Measurements from ENCODE around the gene ATP6V1F.

ATP6V1F gene

GRCh38 chr7:128848289-128849155, 14.1 kb upstream of the ATP6V1F start:
- DNase-seq (ENCODE audit: low spot score), result no peak

DNA sequence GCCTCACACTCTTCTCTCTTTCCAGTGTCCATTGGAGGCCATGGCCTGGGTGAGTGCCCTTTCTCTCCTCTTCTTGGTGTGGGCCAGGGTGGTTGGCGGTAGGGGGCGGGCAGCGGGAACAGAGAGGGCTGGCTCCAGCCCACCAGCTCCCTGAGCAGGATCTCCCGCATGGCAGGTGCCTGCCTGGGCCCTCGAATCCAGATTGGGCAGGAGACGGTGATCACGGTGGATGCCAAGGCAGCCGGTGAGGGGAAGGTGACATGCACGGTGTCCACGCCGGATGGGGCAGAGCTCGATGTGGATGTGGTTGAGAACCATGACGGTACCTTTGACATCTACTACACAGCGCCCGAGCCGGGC, 13.5 kb upstream of the ATP6V1F start:
- no peak for DNase-seq (ENCODE audit: low spot score)

GRCh38 chr7:128849804-128850490, 12.7 kb upstream of the ATP6V1F start:
- DNase-seq (ENCODE audit: low spot score), result no peak

- no peak for DNase-seq (ENCODE audit: low spot score)
These were observed 10.0 kb upstream of the ATP6V1F start for GRCh38 chr7:128852537-128853254.

GRCh38 chr7:128853799-128854198, 8.9 kb upstream of the ATP6V1F start:
- no peak for DNase-seq (ENCODE audit: low spot score)

DNA sequence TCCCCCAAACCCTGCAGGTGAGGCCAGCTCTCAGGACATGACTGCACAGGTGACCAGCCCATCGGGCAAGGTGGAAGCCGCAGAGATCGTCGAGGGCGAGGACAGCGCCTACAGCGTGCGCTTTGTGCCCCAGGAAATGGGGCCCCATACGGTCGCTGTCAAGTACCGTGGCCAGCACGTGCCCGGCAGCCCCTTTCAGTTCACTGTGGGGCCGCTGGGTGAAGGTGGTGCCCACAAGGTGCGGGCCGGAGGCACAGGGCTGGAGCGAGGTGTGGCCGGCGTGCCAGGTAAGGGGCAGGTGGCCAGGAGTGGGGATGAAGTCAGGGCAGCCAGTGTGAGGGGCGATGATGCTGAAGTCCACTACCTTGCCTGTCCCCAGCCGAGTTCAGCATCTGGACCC, 8.3 kb upstream of the ATP6V1F start:
- no peak for DNase-seq (ENCODE audit: low spot score)

DNA sequence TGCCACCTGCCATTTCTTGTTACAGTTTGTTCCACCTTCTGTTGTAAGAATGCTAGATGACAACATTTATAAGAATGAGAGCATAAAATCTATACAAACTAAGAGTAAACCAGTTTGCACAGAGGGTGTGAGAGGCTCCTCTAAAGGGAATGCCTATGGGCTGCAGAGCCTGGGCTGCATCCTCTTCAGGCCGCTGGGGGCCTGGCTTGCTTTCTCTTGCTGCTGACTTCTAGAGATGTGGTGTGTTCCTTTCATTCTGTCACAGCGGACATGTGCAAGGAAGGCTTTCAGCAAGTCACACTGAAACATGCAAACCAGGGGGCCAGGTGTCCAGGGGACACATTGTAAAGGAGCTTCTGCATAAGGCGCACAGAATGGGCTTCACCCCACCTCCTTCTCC, 7.1 kb upstream of the ATP6V1F start:
- no peak for DNase-seq (ENCODE audit: low spot score)

DNA sequence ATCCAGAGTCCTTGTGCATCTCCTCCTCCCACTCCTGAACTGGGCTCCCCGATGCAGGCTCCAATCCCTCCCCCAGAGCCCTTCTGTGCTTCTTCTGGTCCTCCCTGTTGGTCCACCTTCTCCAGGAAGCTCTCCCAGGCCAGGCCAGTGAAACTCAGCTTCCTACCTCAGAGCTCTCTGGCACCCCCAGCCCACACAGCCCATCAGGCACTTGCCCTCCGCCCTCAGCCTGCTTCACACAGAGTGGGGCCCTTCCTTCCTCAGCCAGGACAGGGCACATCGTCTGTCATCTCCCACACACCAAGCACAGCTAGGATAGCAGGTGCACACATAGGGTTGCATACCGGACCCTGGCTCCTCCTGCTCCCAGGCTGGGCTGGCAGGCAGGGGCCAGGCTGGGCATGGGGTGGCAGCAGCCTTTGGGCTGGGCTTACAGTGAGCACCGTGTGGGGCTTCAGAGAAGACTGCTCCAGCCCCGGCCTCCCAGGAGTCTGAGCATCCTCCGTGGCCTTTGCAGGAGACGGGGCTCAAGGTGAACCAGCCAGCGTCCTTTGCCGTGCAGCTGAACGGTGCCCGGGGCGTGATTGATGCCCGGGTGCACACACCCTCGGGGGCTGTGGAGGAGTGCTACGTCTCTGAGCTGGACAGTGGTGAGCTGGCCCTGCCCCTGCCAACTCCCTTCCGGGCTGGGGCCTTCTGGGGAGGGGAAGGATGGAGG, 6.5 kb upstream of the ATP6V1F start:
- DNase-seq (ENCODE audit: low spot score), result no peak

- DNase-seq (ENCODE audit: low spot score), result no peak
These were observed 4.0 kb upstream of the ATP6V1F start for GRCh38 chr7:128858380-128859231.

GRCh38 chr7:128859232-128860157, 3.2 kb upstream of the ATP6V1F start:
- DNase-seq (ENCODE audit: low spot score), result no peak

DNA sequence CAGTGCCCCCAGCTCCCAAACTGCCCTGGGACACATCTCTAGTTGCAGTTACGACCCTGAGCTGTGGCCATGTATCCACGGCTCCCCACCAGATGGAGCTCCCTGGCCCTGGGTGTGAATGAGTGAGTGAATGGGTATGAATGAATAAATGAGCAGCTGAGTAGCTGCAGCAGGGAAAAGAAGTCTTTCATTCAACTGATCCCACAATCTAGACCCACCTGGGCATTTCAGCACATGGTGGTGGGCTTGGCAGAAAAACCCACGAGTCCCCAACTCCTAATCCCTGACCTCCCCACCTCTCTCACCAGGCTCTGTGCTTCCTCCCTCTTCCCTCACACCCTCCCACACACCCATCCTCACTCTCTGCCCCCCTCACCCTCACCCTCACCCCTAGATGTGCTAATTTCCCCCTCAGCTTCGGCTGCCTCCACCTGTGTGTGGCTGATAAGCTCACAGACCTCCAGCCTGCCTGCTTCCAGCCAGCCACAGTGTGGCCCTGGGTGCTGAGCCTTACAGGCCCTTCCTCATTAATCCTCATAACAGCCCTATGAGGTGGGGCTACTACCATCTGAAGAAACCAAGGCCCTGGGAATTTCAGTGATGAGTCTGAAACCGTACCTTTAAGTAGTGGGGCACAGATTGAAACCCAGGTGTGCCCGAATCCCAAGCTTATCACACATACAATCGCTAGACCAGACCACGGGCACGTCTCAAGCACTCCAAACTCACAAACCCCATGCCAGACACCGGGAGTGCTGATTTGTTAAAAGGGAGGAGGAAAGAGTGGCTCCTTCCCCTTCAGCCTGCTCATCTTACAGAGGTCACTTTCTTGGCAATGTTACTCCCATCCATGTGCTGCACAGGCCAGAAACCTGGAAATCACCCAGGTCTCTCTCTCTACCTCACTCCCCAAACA, 2.2 kb upstream of the ATP6V1F start:
- DNase-seq (ENCODE audit: low spot score), result no peak

DNA sequence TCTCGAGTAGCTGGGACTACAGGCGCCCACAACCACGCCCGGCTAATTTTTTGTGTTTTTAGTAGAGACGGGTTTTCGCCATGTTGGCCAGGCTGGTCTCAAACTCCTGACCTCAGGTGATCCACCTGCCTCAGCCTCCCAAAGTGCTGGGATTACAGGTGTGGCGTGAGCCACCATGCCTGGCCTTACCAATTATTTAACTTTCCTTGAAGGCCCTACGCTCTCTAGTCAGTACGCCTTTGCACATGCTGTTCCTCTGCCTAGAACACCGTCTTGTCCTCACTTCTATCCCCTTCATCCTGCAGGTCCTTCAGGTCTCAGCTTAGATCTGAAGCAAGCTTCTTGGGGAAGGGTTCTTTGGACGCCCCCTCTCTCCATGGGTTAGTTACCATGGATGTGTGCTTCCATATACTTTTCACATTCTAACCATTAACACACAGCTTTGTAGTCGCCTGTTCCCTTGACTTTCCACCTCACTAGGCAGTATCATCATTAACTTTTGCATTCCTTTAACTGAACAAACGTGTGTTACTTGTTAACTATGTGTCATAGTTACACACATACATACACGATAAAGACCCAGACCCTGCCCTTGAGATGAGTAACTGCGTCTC, 592 bp upstream of the ATP6V1F start:
- DNase-seq (ENCODE audit: low spot score), result no peak

GRCh38 chr7:128863433-128863989, 855 bp downstream of the ATP6V1F start:
- peak; percentile 55 for DNase-seq (ENCODE audit: low spot score)

- DNase-seq (ENCODE audit: low spot score), result no peak
These were observed 2.6 kb downstream of the ATP6V1F start for GRCh38 chr7:128865303-128865702.

DNA sequence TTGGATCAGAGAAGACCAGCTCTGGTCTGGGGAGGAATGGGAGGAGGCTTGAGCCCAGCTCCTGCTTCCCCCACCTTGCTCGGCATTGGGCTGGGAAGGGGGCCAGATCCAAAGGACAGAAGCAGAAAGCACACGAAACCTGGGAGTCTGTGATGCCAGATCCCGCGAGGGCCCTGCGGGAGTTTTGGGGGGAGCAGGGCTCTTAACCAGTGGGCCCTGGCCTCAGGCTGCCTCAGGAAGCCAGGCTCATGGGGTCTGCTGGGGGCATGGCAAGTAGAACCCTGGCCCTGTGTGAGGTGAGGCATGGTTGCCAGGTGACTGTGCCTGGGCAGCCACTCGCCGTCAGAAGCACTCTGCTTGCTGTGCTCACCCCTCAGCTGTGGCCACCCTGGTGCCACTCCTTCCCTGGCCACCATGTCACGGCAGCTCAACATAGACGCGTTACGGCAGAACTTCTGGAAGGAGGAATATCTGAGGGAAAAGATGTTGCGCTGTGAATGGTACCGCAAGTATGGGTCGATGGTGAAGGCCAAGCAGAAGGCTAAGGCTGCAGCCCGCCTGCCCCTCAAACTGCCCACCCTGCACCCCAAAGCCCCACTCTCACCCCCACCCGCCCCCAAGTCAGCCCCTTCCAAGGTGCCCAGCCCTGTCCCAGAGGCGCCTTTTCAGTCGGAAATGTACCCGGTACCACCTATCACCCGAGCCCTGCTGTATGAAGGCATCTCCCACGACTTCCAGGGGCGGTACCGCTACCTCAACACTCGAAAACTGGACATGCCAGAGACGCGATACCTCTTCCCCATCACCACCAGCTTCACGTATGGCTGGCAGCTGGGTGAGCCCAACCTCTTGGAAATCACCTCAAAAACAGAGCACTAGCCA, 3.6 kb downstream of the ATP6V1F start:
- no peak for DNase-seq (ENCODE audit: low spot score)

DNA sequence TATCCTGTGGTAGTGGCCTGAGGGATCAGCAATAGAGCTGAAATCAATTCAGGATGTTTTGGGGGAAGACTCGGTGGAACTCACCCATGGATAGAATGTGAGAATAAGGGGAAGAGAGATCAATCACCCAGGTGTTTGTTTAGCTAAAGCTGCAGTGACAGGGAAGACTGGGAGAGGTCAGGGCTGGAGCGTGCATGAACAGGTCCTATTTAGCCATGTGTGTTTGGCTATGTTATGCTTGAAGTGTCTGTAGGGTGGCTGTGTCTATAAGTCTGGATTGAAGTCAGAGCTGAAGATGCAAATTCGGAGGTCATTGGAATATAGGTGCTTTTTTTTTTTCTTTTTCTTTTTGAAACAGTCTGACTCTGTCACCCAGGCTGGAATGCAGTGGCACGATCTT, 4.6 kb downstream of the ATP6V1F start:
- no peak for DNase-seq (ENCODE audit: low spot score)

All from germinal center (tissue), 1 donor.